Gastrocnemius medialis (tissue), 4 donors: ENCODE measurements around the gene DSTYK.

ENCODE experiments used
- CTCF ChIP-seq, 5 experiments: fragments of 450-650 bp in 3 of 5; fragments of 200-600 bp in 2 of 5; sonication (generic) in 2 of 5; IDR thresholded peaks in 4 of 5; conservative IDR thresholded peaks in 1 of 5; 1 replicate in 4 of 5; 2 replicates in 1 of 5; pipeline ENCODE4 v1.5.1; 2016 to 2019; ENCODE audit warnings: antibody characterized with exemption in 5 of 5, mild to moderate bottlenecking in 3 of 5, moderate library complexity in 3 of 5
- POLR2A ChIP-seq, 2 donors: fragments of 450-650 bp; IDR thresholded peaks; one replicate each; pipeline ENCODE4 v1.6.1; 2017; ENCODE audit warnings: antibody characterized with exemption in 2 of 2, mild to moderate bottlenecking in 2 of 2, moderate library complexity in 2 of 2

GRCh38 chr1:205228093-205228521 is 16.6 kb upstream of the DSTYK start:
- TF ChIP-seq CTCF (IDR thresholded peaks at IDR 0.05 in 4 of 5, conservative IDR thresholded peaks at IDR 0.05 in 1 of 5): no peak
- TF ChIP-seq POLR2A (IDR thresholded peaks at IDR 0.05): no peak
